ENCODE results near the gene SYT13.

Gene SYT13

GRCh38 chr11:45285930-45286632, at the start of gene SYT13:
Gene SYT13 (minus strand): TSS chr11:45286341. CDS start chr11:45286207, 134 bp downstream.
- Mint-ChIP-seq H3K9me3 (no peaks in the 10 kb centered on the region), H3K4me3 (no peak within 1 kb of the TSS), H3K4me1 (no peaks in the 10 kb centered on the region), H3K27ac (no peak within 1 kb of the TSS), H3K36me3 (no peaks in the 10 kb centered on the region), H3K27me3 (peaks cover 29% of the 10 kb centered on the region)
- DNase-seq (ENCODE audit: low spot score in 2 of 2) (no peak), ATAC-seq (ENCODE audit: low read depth) (no peak)

GRCh38 chr11:45335434-45335833, 49.3 kb upstream of the SYT13 start:
- no peak for DNase-seq (ENCODE audit: low spot score in 2 of 2)
- Mint-ChIP-seq H3K27me3 (peaks cover 4% of the 10 kb centered on the region), H3K4me3 (no peak overlapping the region)

GRCh38 chr11:45334836-45335235, 48.7 kb upstream of the SYT13 start:
- Mint-ChIP-seq H3K4me1 (peaks cover 8% of the 10 kb centered on the region), H3K27ac (no peak overlapping the region), H3K9me3 (no peaks in the 10 kb centered on the region), H3K4me3 (no peak overlapping the region), H3K36me3 (no peaks in the 10 kb centered on the region), H3K27me3 (peaks cover 4% of the 10 kb centered on the region)
- no peak for ATAC-seq (ENCODE audit: low read depth)
- DNase-seq (ENCODE audit: low spot score in 2 of 2) = no peak

More at GRCh38 chr11:45335434-45335833, 49.3 kb upstream of the SYT13 start:
- H3K9me3 Mint-ChIP-seq = no peaks in the 10 kb centered on the region
- H3K4me1 Mint-ChIP-seq = peaks cover 13% of the 10 kb centered on the region
- no peak overlapping the region for H3K27ac Mint-ChIP-seq
- no peak for ATAC-seq (ENCODE audit: low read depth)
- no peaks in the 10 kb centered on the region for H3K36me3 Mint-ChIP-seq

- DNase-seq (ENCODE audit: low spot score in 2 of 2) (no peak), ATAC-seq (ENCODE audit: low read depth) (no peak)
- H3K9me3 Mint-ChIP-seq = no peaks in the 10 kb centered on the region
- H3K36me3 Mint-ChIP-seq = no peaks in the 10 kb centered on the region
- no peak overlapping the region for H3K27ac Mint-ChIP-seq
- H3K4me3 Mint-ChIP-seq = no peak overlapping the region
- H3K4me1 Mint-ChIP-seq = peaks cover 5% of the 10 kb centered on the region
- peaks cover 4% of the 10 kb centered on the region for H3K27me3 Mint-ChIP-seq
Measured at GRCh38 chr11:45334410-45334809, 48.3 kb upstream of the SYT13 start.

GRCh38 chr11:45333001-45333971, 47.1 kb upstream of the SYT13 start:
- H3K4me1 Mint-ChIP-seq = peaks cover 5% of the 10 kb centered on the region
- no peak overlapping the region for H3K4me3 Mint-ChIP-seq
- no peak for ATAC-seq (ENCODE audit: low read depth)
- peaks cover 4% of the 10 kb centered on the region for H3K27me3 Mint-ChIP-seq
- H3K9me3 Mint-ChIP-seq = no peaks in the 10 kb centered on the region
- DNase-seq (ENCODE audit: low spot score in 2 of 2) = no peak
- no peaks in the 10 kb centered on the region for H3K36me3 Mint-ChIP-seq
- H3K27ac Mint-ChIP-seq = no peak overlapping the region

- ATAC-seq (ENCODE audit: low read depth) = peak; percentile 51
- Mint-ChIP-seq H3K9me3 (no peaks in the 10 kb centered on the region), H3K4me3 (no peak overlapping the region), H3K27ac (no peak overlapping the region), H3K36me3 (no peaks in the 10 kb centered on the region), H3K27me3 (peaks cover 4% of the 10 kb centered on the region), H3K4me1 (peaks cover 5% of the 10 kb centered on the region)
- peak in 1 of 2 donors; percentile 39 for DNase-seq (ENCODE audit: low spot score in 2 of 2)
Measured at GRCh38 chr11:45332276-45332934, 46.3 kb upstream of the SYT13 start.

GRCh38 chr11:45331839-45332238, 45.7 kb upstream of the SYT13 start:
- Mint-ChIP-seq H3K36me3 (no peaks in the 10 kb centered on the region), H3K27me3 (peaks cover 7% of the 10 kb centered on the region), H3K4me1 (peaks cover 5% of the 10 kb centered on the region), H3K9me3 (peaks cover 3% of the 10 kb centered on the region), H3K27ac (no peak overlapping the region), H3K4me3 (no peak overlapping the region)
- ATAC-seq (ENCODE audit: low read depth) = no peak
- no peak for DNase-seq (ENCODE audit: low spot score in 2 of 2)

- Mint-ChIP-seq H3K27ac (no peak overlapping the region), H3K4me1 (no peaks in the 10 kb centered on the region), H3K27me3 (peaks cover 12% of the 10 kb centered on the region), H3K9me3 (peaks cover 5% of the 10 kb centered on the region), H3K36me3 (no peaks in the 10 kb centered on the region), H3K4me3 (no peak overlapping the region)
- DNase-seq (ENCODE audit: low spot score in 2 of 2) = no peak
- ATAC-seq (ENCODE audit: low read depth) = no peak
Measured at GRCh38 chr11:45328726-45329125, 42.6 kb upstream of the SYT13 start.

GRCh38 chr11:45324459-45324858, 38.3 kb upstream of the SYT13 start:
- peaks cover 19% of the 10 kb centered on the region for H3K27me3 Mint-ChIP-seq
- DNase-seq (ENCODE audit: low spot score in 2 of 2) (no peak), ATAC-seq (ENCODE audit: low read depth) (no peak)
- H3K4me3 Mint-ChIP-seq = no peak overlapping the region
- H3K9me3 Mint-ChIP-seq = peaks cover 5% of the 10 kb centered on the region
- no peaks in the 10 kb centered on the region for H3K36me3 Mint-ChIP-seq
- H3K4me1 Mint-ChIP-seq = no peaks in the 10 kb centered on the region
- H3K27ac Mint-ChIP-seq = no peak overlapping the region

- Mint-ChIP-seq H3K4me3 (no peak overlapping the region), H3K36me3 (no peaks in the 10 kb centered on the region), H3K27ac (no peak overlapping the region), H3K27me3 (peaks cover 19% of the 10 kb centered on the region), H3K9me3 (peaks cover 5% of the 10 kb centered on the region), H3K4me1 (no peaks in the 10 kb centered on the region)
- ATAC-seq (ENCODE audit: low read depth) (no peak), DNase-seq (ENCODE audit: low spot score in 2 of 2) (no peak)
Measured at GRCh38 chr11:45323601-45324249, 37.6 kb upstream of the SYT13 start.

GRCh38 chr11:45322891-45323600, 36.9 kb upstream of the SYT13 start:
- Mint-ChIP-seq H3K4me3 (no peak overlapping the region), H3K36me3 (no peaks in the 10 kb centered on the region), H3K27ac (no peak overlapping the region), H3K27me3 (peaks cover 19% of the 10 kb centered on the region), H3K4me1 (no peaks in the 10 kb centered on the region), H3K9me3 (peaks cover 5% of the 10 kb centered on the region)
- DNase-seq (ENCODE audit: low spot score in 2 of 2) = no peak
- ATAC-seq (ENCODE audit: low read depth) = no peak

- Mint-ChIP-seq H3K36me3 (no peaks in the 10 kb centered on the region), H3K9me3 (peaks cover 5% of the 10 kb centered on the region), H3K27me3 (peaks cover 19% of the 10 kb centered on the region), H3K4me1 (no peaks in the 10 kb centered on the region), H3K4me3 (no peak overlapping the region), H3K27ac (no peak overlapping the region)
- ATAC-seq (ENCODE audit: low read depth) = no peak
- no peak for DNase-seq (ENCODE audit: low spot score in 2 of 2)
Measured at GRCh38 chr11:45322111-45322705, 36.1 kb upstream of the SYT13 start.

GRCh38 chr11:45321669-45322068, 35.5 kb upstream of the SYT13 start:
- no peaks in the 10 kb centered on the region for H3K36me3 Mint-ChIP-seq
- ATAC-seq (ENCODE audit: low read depth) (no peak), DNase-seq (ENCODE audit: low spot score in 2 of 2) (no peak)
- no peak overlapping the region for H3K27ac Mint-ChIP-seq
- H3K27me3 Mint-ChIP-seq = peaks cover 16% of the 10 kb centered on the region
- H3K9me3 Mint-ChIP-seq = peaks cover 2% of the 10 kb centered on the region
- no peaks in the 10 kb centered on the region for H3K4me1 Mint-ChIP-seq
- no peak overlapping the region for H3K4me3 Mint-ChIP-seq
